GM12878 (cell line): ENCODE results near the gene NFASC. TPM values are rescaled to one million over a fixed set of nuclear protein-coding genes. Genes with fewer than 3 reads are reported as not detected.

ENCODE experiments used
- BCLAF1 ChIP-seq: fragments of 450-650 bp; IDR thresholded peaks from 2 replicates; pipeline ENCODE4 v1.6.1; 2017; ENCODE audit warnings: antibody characterized with exemption, mild to moderate bottlenecking, moderate library complexity
- FOS ChIP-seq: IDR thresholded peaks from 3 replicates; pipeline ENCODE4 v1.6.1; 2011; ENCODE audit warnings: borderline replicate concordance; ENCODE audit not compliant: insufficient read length; ENCODE audit errors: extremely low read depth
- HSF1 ChIP-seq: fragments of 150-350 bp; IDR thresholded peaks from 2 replicates; pipeline ENCODE4 v1.6.1; 2014; ENCODE audit warnings: mild to moderate bottlenecking, low read depth, low read length
- JUNB ChIP-seq: IDR thresholded peaks from 2 replicates; pipeline ENCODE4 v1.6.1; 2016; ENCODE audit warnings: antibody characterized with exemption, mild to moderate bottlenecking
- RUNX3 ChIP-seq: IDR thresholded peaks from 2 replicates; pipeline ENCODE4 v1.6.1; 2012; ENCODE audit warnings: low read length, inconsistent platforms
- SKIL ChIP-seq: fragments of 450-650 bp; IDR thresholded peaks from 2 replicates; pipeline ENCODE4 v1.6.1; 2017; ENCODE audit warnings: mild to moderate bottlenecking, low read depth, inconsistent platforms; ENCODE audit not compliant: poor library complexity, severe bottlenecking
- SMAD5 ChIP-seq: IDR thresholded peaks from 2 replicates; pipeline ENCODE4 v1.6.1; 2016; ENCODE audit warnings: antibody characterized with exemption, low read depth
- TCF7 ChIP-seq: IDR thresholded peaks from 2 replicates; pipeline ENCODE4 v1.6.1; 2014; ENCODE audit warnings: antibody characterized with exemption, borderline replicate concordance
- WRNIP1 ChIP-seq: IDR thresholded peaks from 2 replicates; pipeline ENCODE4 v1.6.1; 2011; ENCODE audit warnings: low read depth, low read length, improper control_type of control experiment, borderline replicate concordance
- YY1 ChIP-seq: IDR thresholded peaks from 2 replicates; pipeline ENCODE4 v1.6.1; 2011; ENCODE audit warnings: low read depth, mild to moderate bottlenecking, low read length
- ZBTB11 ChIP-seq: fragments of 450-650 bp; formaldehyde crosslinking; IDR thresholded peaks from 2 replicates; pipeline ENCODE4 v1.5.0; 2022; ENCODE audit warnings: mild to moderate bottlenecking, missing genetic modification characterization
- polyA plus RNA-seq, 11 experiments: library from polyadenylated mRNA; depleted of rRNA in 4 of 11; unstranded in 6 of 11; stranded (reverse) in 5 of 11; fragments of >200 nt; fragmentation: Nextera tagmentation in 4 of 11; fragmentation: Illumina TruSeq in 1 of 11; extraction: Ambion mirVana in 4 of 11; extraction: Trizol in 1 of 11; gene quantifications; 1 replicate in 1 of 11; 2 replicates in 10 of 11; pipeline versions ENCODE4 v1.2.1 to v1.2.3, GENCODE V29; 2011 to 2016; ENCODE audit warnings: inconsistent platforms in 2 of 11, missing spikeins in 2 of 11, low read depth in 1 of 11
- total RNA-seq, 4 experiments: library from RNA; depleted of rRNA in 3 of 4; stranded (reverse); fragments of >200 nt in 3 of 4; fragmentation: Illumina TruSeq in 1 of 4; extraction: Trizol in 1 of 4; gene quantifications; 2 replicates each; pipeline versions ENCODE4 v1.2.1 to v1.2.3, GENCODE V29; 2013 to 2021

NFASC gene
- total and polyA plus RNA-seq, 10 of the 15 experiments (the other 5 are each of a cell fraction or from before 2014, with no cell fraction given), result 0.04 to 0.31 (median 0.12) TPM; not detected in 4

- TF ChIP-seq BCLAF1 (no peak), YY1 (no peak), WRNIP1 (no peak), JUNB (no peak), RUNX3 (no peak), HSF1 (no peak), FOS (no peak), SMAD5 (no peak), ZBTB11 (no peak), TCF7 (no peak), SKIL (no peak)
These were observed 28.9 kb upstream of the NFASC start (continued) for GRCh38 chr1:204841798-204842197.
